WTC11 (cell line): ENCODE measurements around the gene ANKRD65. TPM values are rescaled to one million over a fixed set of nuclear protein-coding genes. Genes with fewer than 3 reads are reported as not detected.

Experiments used
- ATAC-seq: fragments of 200-7000 bp; cut with Tn5 transposase; 2 replicates; pipeline ENCODE4 v1.10.0; 2021; ENCODE audit warnings: mild to moderate bottlenecking, moderate library complexity
- CTCF ChIA-PET: fragments of 300-600 bp; sonication (Branson Sonifier 250); formaldehyde crosslinking; loops from one replicate; lab custom pipeline; 2021; ENCODE audit warnings: antibody characterized with exemption; lab: Charles Lee
- POLR2A ChIA-PET: fragments of 350-600 bp; sonication (Branson Sonifier 250); formaldehyde crosslinking; loops from one replicate; lab custom pipeline; 2021; ENCODE audit warnings: antibody characterized with exemption; lab: Charles Lee
- DNase-seq: peaks from one replicate; pipeline ENCODE4 v3.0.0; 2021; ENCODE audit warnings: low spot score
- H3K27ac Mint-ChIP-seq: 2 replicates; pipeline ENCODE4 v1.8.0; 2021; ENCODE audit warnings: mixed read lengths
- H3K27me3 Mint-ChIP-seq: 2 replicates; pipeline ENCODE4 v1.8.0; 2021; ENCODE audit warnings: low read depth, mild to moderate bottlenecking, moderate library complexity, mixed read lengths
- H3K36me3 Mint-ChIP-seq: 2 replicates; pipeline ENCODE4 v1.8.0; 2021; ENCODE audit warnings: mixed read lengths
- H3K4me1 Mint-ChIP-seq: 2 replicates; pipeline ENCODE4 v1.8.0; 2022; ENCODE audit warnings: mixed read lengths
- H3K4me3 Mint-ChIP-seq: 2 replicates; pipeline ENCODE4 v1.8.0; 2021; ENCODE audit warnings: mild to moderate bottlenecking, moderate library complexity, mixed read lengths
- H3K9me3 Mint-ChIP-seq: 2 replicates; pipeline ENCODE4 v1.8.0; 2021; ENCODE audit warnings: mixed read lengths
- CREB1 ChIP-seq: sonication (generic); formaldehyde crosslinking; IDR thresholded peaks from 2 replicates; pipeline ENCODE4 v1.8.0; 2023; ENCODE audit warnings: mild to moderate bottlenecking, missing genetic modification reagents
- CREM ChIP-seq: sonication (generic); formaldehyde crosslinking; IDR thresholded peaks from 2 replicates; pipeline ENCODE4 v1.8.1; 2022; ENCODE audit warnings: mild to moderate bottlenecking, missing genetic modification reagents, moderate library complexity
- FOXP1 ChIP-seq: sonication (generic); formaldehyde crosslinking; IDR thresholded peaks from 2 replicates; pipeline ENCODE4 v1.8.0; 2022; ENCODE audit warnings: missing genetic modification reagents, mild to moderate bottlenecking, moderate library complexity, borderline replicate concordance
- GRHL2 ChIP-seq: fragments of 250-450 bp; sonication (Bioruptor Pico); IDR thresholded peaks from 2 replicates; pipeline ENCODE4 v1.8.0; 2022; ENCODE audit warnings: mild to moderate bottlenecking, moderate library complexity; ENCODE audit not compliant: insufficient replicate concordance, severe bottlenecking
- GTF2I ChIP-seq: fragments of 250-450 bp; sonication (Bioruptor Pico); conservative IDR thresholded peaks from 2 replicates; pipeline ENCODE4 v1.4.0; 2021; ENCODE audit warnings: mild to moderate bottlenecking
- MYBL2 ChIP-seq: sonication (generic); formaldehyde crosslinking; IDR thresholded peaks from 2 replicates; pipeline ENCODE4 v1.8.1; 2023; ENCODE audit warnings: mild to moderate bottlenecking, moderate library complexity, missing genetic modification reagents
- NR1H2 ChIP-seq: sonication (generic); formaldehyde crosslinking; IDR thresholded peaks from 2 replicates; pipeline ENCODE4 v1.9.0; 2021; ENCODE audit warnings: mild to moderate bottlenecking, moderate library complexity, missing genetic modification reagents
- NR2C2 ChIP-seq: sonication (generic); formaldehyde crosslinking; IDR thresholded peaks from 2 replicates; pipeline ENCODE4 v1.8.0; 2022; ENCODE audit warnings: mild to moderate bottlenecking, missing genetic modification reagents
- SMAD3 ChIP-seq: sonication (generic); formaldehyde crosslinking; IDR thresholded peaks from 2 replicates; pipeline ENCODE4 v1.8.0; 2022; ENCODE audit warnings: missing genetic modification reagents, mild to moderate bottlenecking, borderline replicate concordance
- SP1 ChIP-seq: sonication (generic); formaldehyde crosslinking; conservative IDR thresholded peaks from 2 replicates; pipeline ENCODE4 v1.8.1; 2022; ENCODE audit warnings: missing genetic modification reagents
- ZMAT4 ChIP-seq: fragments of 250-450 bp; sonication (Bioruptor Pico); IDR thresholded peaks from 2 replicates; pipeline ENCODE4 v1.9.0; 2021; ENCODE audit warnings: mild to moderate bottlenecking
- ZNF232 ChIP-seq: sonication (generic); formaldehyde crosslinking; IDR thresholded peaks from 2 replicates; pipeline ENCODE4 v1.8.0; 2022; ENCODE audit warnings: mild to moderate bottlenecking, missing genetic modification reagents
- ZNF263 ChIP-seq: sonication (generic); formaldehyde crosslinking; IDR thresholded peaks from 2 replicates; pipeline ENCODE4 v1.8.1; 2022; ENCODE audit warnings: low read depth, mild to moderate bottlenecking, moderate library complexity, missing genetic modification reagents
- ZNF281 ChIP-seq: sonication (generic); formaldehyde crosslinking; IDR thresholded peaks from 2 replicates; pipeline ENCODE4 v1.8.0; 2023; ENCODE audit warnings: mild to moderate bottlenecking, missing genetic modification reagents
- ZNF671 ChIP-seq: fragments of 250-450 bp; sonication (Bioruptor Pico); IDR thresholded peaks from 2 replicates; pipeline ENCODE4 v1.8.0; 2021; ENCODE audit warnings: mild to moderate bottlenecking
- total RNA-seq: library from RNA; stranded (reverse); gene quantifications from 3 replicates; pipeline ENCODE4 v1.2.3, GENCODE V29; 2021
- TF ChIP-seq, protein P1 (sequence below): sonication (generic); formaldehyde crosslinking; conservative IDR thresholded peaks from 2 replicates; pipeline ENCODE4 v1.8.1; 2023; ENCODE audit warnings: mild to moderate bottlenecking, low read depth, missing genetic modification reagents, moderate library complexity
- TF ChIP-seq, protein P2 (sequence below): sonication (generic); formaldehyde crosslinking; IDR thresholded peaks from 2 replicates; pipeline ENCODE4 v1.8.0; 2022; ENCODE audit warnings: mild to moderate bottlenecking, missing genetic modification reagents
- TF ChIP-seq, protein P3 (sequence below): sonication (generic); formaldehyde crosslinking; IDR thresholded peaks from 2 replicates; pipeline ENCODE4 v1.8.1; 2022; ENCODE audit warnings: low read depth, mild to moderate bottlenecking, moderate library complexity, missing genetic modification reagents, borderline replicate concordance
- TF ChIP-seq, protein P4 (sequence below): sonication (generic); formaldehyde crosslinking; IDR thresholded peaks from 2 replicates; pipeline ENCODE4 v1.8.0; 2022; ENCODE audit warnings: mild to moderate bottlenecking, missing genetic modification reagents
- TF ChIP-seq, protein P5 (sequence below): sonication (generic); formaldehyde crosslinking; IDR thresholded peaks from 2 replicates; pipeline ENCODE4 v1.8.0; 2023; ENCODE audit warnings: missing genetic modification reagents, mild to moderate bottlenecking, borderline replicate concordance

Gene ANKRD65
- total RNA-seq, 1 experiment from 2014 or later = 1.9 TPM

DNA sequence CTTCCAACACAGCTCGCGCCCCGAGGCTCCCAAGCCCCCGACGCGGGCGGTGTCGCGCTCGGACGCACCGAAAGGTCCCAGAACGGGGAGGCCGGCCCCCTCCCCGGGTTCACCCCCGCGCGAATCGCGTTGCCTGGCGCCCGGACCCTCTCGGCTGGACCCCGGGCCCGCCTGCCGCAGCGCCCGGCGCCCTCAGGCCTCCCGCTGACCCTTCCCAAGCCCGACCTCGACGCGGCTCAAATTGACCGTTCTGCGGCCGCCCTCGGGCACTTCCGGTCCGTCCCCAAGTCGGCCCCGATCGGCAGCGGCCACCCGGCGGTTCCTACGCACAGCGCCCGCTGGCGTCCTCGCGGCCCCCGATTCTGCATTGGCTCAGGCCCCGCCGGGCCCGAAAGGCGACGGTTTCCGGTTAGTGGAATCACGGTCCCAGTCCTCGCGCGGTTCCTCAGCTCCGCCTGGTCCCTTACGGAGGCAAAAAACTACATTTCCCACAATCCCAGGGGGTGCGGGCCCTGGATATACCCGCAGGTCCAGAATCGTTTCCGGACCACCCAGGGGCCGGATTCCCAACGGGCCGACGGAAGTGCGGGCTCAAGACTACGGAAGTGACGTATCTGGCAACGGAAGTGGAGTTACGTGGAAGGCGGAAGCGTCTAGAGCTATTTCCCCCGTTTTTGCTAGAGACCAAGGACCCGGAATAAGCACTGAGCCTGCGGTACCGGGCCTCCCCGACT is 46.0 kb downstream of the ANKRD65 start, which contains the start of gene AURKAIP1:
Gene AURKAIP1 (minus strand): TSS at position 279 of the 734 bp plus-strand sequence. CDS start 451 bp downstream, outside the sequence.
- ATAC-seq = peak; percentile 91
- peaks cover 3% of the 10 kb centered on the region; the same call in 1 of the 2 replicates for H3K4me1 Mint-ChIP-seq
- no peaks in the 10 kb centered on the region for H3K9me3 Mint-ChIP-seq
- CTCF ChIA-PET = interaction anchor here (0.6 to 1.5 kb wide), 8 partner anchors 21 to 304 kb away, joined by 3 to 8 read pairs (median 4); partner anchors contain the start of gene CCNL2
- peak within 1 kb of the TSS; percentile 82 for H3K4me3 Mint-ChIP-seq
- POLR2A ChIA-PET = interaction anchor here (0.6 to 2.1 kb wide), 6 partner anchors 20 to 66 kb away, joined by 3 to 12 read pairs (median 4); partner anchors contain the start of genes CCNL2 and MRPL20
- H3K27ac Mint-ChIP-seq = peak within 1 kb of the TSS; percentile 87
- peaks cover 8% of the 10 kb centered on the region; the same call in 1 of the 2 replicates for H3K36me3 Mint-ChIP-seq
- H3K27me3 Mint-ChIP-seq = no peaks in the 10 kb centered on the region
- DNase-seq = peak; percentile 98
- peak; percentile 51; the same call in 1 of the 2 replicates for TF ChIP-seq NR2C2
- TF ChIP-seq, protein P1, sequence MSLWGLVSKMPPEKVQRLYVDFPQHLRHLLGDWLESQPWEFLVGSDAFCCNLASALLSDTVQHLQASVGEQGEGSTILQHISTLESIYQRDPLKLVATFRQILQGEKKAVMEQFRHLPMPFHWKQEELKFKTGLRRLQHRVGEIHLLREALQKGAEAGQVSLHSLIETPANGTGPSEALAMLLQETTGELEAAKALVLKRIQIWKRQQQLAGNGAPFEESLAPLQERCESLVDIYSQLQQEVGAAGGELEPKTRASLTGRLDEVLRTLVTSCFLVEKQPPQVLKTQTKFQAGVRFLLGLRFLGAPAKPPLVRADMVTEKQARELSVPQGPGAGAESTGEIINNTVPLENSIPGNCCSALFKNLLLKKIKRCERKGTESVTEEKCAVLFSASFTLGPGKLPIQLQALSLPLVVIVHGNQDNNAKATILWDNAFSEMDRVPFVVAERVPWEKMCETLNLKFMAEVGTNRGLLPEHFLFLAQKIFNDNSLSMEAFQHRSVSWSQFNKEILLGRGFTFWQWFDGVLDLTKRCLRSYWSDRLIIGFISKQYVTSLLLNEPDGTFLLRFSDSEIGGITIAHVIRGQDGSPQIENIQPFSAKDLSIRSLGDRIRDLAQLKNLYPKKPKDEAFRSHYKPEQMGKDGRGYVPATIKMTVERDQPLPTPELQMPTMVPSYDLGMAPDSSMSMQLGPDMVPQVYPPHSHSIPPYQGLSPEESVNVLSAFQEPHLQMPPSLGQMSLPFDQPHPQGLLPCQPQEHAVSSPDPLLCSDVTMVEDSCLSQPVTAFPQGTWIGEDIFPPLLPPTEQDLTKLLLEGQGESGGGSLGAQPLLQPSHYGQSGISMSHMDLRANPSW = no peak
- TF ChIP-seq, protein P2, sequence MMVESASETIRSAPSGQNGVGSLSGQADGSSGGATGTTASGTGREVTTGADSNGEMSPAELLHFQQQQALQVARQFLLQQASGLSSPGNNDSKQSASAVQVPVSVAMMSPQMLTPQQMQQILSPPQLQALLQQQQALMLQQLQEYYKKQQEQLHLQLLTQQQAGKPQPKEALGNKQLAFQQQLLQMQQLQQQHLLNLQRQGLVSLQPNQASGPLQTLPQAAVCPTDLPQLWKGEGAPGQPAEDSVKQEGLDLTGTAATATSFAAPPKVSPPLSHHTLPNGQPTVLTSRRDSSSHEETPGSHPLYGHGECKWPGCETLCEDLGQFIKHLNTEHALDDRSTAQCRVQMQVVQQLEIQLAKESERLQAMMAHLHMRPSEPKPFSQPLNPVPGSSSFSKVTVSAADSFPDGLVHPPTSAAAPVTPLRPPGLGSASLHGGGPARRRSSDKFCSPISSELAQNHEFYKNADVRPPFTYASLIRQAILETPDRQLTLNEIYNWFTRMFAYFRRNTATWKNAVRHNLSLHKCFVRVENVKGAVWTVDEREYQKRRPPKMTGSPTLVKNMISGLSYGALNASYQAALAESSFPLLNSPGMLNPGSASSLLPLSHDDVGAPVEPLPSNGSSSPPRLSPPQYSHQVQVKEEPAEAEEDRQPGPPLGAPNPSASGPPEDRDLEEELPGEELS (CRISPR knock-in tag) = 0 out of 2 replicates have a peak, but pooled peaks have one; percentile 12
- TF ChIP-seq, protein P3, sequence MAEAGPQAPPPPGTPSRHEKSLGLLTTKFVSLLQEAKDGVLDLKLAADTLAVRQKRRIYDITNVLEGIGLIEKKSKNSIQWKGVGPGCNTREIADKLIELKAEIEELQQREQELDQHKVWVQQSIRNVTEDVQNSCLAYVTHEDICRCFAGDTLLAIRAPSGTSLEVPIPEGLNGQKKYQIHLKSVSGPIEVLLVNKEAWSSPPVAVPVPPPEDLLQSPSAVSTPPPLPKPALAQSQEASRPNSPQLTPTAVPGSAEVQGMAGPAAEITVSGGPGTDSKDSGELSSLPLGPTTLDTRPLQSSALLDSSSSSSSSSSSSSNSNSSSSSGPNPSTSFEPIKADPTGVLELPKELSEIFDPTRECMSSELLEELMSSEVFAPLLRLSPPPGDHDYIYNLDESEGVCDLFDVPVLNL (CRISPR knock-in tag) = no peak; the same call in 1 of the 2 replicates
- TF ChIP-seq GRHL2 (CRISPR knock-in tag) = no peak
- TF ChIP-seq GTF2I (CRISPR knock-in tag) = no peak
- peak; percentile 51; the same call in 1 of the 2 replicates for TF ChIP-seq FOXP1 (CRISPR knock-in tag)
- TF ChIP-seq NR1H2 (CRISPR knock-in tag) = no peak
- TF ChIP-seq ZNF281 (CRISPR knock-in tag) = 0 out of 2 replicates have a peak, but pooled peaks have one; percentile 69
- TF ChIP-seq, protein P4, sequence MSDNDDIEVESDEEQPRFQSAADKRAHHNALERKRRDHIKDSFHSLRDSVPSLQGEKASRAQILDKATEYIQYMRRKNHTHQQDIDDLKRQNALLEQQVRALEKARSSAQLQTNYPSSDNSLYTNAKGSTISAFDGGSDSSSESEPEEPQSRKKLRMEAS = peak; percentile 90
- TF ChIP-seq SMAD3 (CRISPR knock-in tag) = no peak
- TF ChIP-seq ZNF671 (CRISPR knock-in tag) = no peak
- TF ChIP-seq, protein P5, sequence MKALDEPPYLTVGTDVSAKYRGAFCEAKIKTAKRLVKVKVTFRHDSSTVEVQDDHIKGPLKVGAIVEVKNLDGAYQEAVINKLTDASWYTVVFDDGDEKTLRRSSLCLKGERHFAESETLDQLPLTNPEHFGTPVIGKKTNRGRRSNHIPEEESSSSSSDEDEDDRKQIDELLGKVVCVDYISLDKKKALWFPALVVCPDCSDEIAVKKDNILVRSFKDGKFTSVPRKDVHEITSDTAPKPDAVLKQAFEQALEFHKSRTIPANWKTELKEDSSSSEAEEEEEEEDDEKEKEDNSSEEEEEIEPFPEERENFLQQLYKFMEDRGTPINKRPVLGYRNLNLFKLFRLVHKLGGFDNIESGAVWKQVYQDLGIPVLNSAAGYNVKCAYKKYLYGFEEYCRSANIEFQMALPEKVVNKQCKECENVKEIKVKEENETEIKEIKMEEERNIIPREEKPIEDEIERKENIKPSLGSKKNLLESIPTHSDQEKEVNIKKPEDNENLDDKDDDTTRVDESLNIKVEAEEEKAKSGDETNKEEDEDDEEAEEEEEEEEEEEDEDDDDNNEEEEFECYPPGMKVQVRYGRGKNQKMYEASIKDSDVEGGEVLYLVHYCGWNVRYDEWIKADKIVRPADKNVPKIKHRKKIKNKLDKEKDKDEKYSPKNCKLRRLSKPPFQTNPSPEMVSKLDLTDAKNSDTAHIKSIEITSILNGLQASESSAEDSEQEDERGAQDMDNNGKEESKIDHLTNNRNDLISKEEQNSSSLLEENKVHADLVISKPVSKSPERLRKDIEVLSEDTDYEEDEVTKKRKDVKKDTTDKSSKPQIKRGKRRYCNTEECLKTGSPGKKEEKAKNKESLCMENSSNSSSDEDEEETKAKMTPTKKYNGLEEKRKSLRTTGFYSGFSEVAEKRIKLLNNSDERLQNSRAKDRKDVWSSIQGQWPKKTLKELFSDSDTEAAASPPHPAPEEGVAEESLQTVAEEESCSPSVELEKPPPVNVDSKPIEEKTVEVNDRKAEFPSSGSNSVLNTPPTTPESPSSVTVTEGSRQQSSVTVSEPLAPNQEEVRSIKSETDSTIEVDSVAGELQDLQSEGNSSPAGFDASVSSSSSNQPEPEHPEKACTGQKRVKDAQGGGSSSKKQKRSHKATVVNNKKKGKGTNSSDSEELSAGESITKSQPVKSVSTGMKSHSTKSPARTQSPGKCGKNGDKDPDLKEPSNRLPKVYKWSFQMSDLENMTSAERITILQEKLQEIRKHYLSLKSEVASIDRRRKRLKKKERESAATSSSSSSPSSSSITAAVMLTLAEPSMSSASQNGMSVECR (CRISPR knock-in tag) = peak; percentile 85; the same call in 1 of the 2 replicates
- TF ChIP-seq MYBL2 (CRISPR knock-in tag) = peak; percentile 92; the same call in 1 of the 2 replicates
- no peak for TF ChIP-seq ZMAT4
- peak; percentile 95 for TF ChIP-seq CREM (CRISPR knock-in tag)
- peak; percentile 23; the same call in 1 of the 2 replicates for TF ChIP-seq CREB1 (CRISPR knock-in tag)
- 0 out of 2 replicates have a peak, but pooled peaks have one; percentile 30 for TF ChIP-seq ZNF232
- TF ChIP-seq SP1 (CRISPR knock-in tag) = peak; percentile 95
- no peak for TF ChIP-seq ZNF263
